Measurements from ENCODE around the gene CACNA1H. TPM values are rescaled to one million over a fixed set of nuclear protein-coding genes. Genes with fewer than 3 reads are reported as not detected.
"Not testable (repeated sequence)": the region's sequence is repeated elsewhere in the genome, so short reads cannot be mapped to it uniquely, and the experiment has no call there.

The CACNA1H gene
- total and polyA plus RNA-seq, 2 donors: 0.61 to 2.6 TPM

- H3K36me3 ChIP-seq (ENCODE audit: control insufficient read depth in 2 of 2, insufficient read depth in 2 of 2, low read length in 1 of 2); DNase-seq (ENCODE audit: low read depth in 6 of 9, low spot score in 9 of 9); H3K4me1 ChIP-seq (ENCODE audit: control insufficient read depth in 2 of 2, insufficient read depth in 2 of 2, low read length in 2 of 2); H3K27ac ChIP-seq (ENCODE audit: low read depth in 1 of 2, low read length in 1 of 2); H3K9me3 ChIP-seq (ENCODE audit: control insufficient read depth in 2 of 2, insufficient read depth in 1 of 2, low read length in 1 of 2); H3K27me3 ChIP-seq (ENCODE audit: control insufficient read depth in 2 of 2, insufficient read depth in 1 of 2, low read length in 1 of 2); H3K4me3 ChIP-seq (ENCODE audit: low read length in 2 of 2): not testable (repeated sequence)
- no CpG with 5 or more reads among the region's 47 CpGs for WGBS
Observed at GRCh38 chr16:1253701-1254364, 100.9 kb downstream of the CACNA1H start.

GRCh38 chr16:1254821-1255220, 101.9 kb downstream of the CACNA1H start:
- H3K27me3 ChIP-seq (ENCODE audit: control insufficient read depth in 2 of 2, insufficient read depth in 1 of 2, low read length in 1 of 2): peaks cover 9 to 12% of the 10 kb centered on the region in 2 donors
- 93% methylated on average over 3 of the region's 3 CpGs for WGBS
- not testable (repeated sequence) for H3K4me1 ChIP-seq (ENCODE audit: control insufficient read depth in 2 of 2, insufficient read depth in 2 of 2, low read length in 2 of 2); H3K4me3 ChIP-seq (ENCODE audit: low read length in 2 of 2); H3K27ac ChIP-seq (ENCODE audit: low read depth in 1 of 2, low read length in 1 of 2); H3K9me3 ChIP-seq (ENCODE audit: control insufficient read depth in 2 of 2, insufficient read depth in 1 of 2, low read length in 1 of 2); H3K36me3 ChIP-seq (ENCODE audit: control insufficient read depth in 2 of 2, insufficient read depth in 2 of 2, low read length in 1 of 2); DNase-seq (ENCODE audit: low read depth in 6 of 9, low spot score in 9 of 9)

- not testable (repeated sequence) for H3K4me3 ChIP-seq (ENCODE audit: low read length in 2 of 2); H3K9me3 ChIP-seq (ENCODE audit: control insufficient read depth in 2 of 2, insufficient read depth in 1 of 2, low read length in 1 of 2); H3K27ac ChIP-seq (ENCODE audit: low read depth in 1 of 2, low read length in 1 of 2); DNase-seq (ENCODE audit: low read depth in 6 of 9, low spot score in 9 of 9); H3K4me1 ChIP-seq (ENCODE audit: control insufficient read depth in 2 of 2, insufficient read depth in 2 of 2, low read length in 2 of 2); H3K36me3 ChIP-seq (ENCODE audit: control insufficient read depth in 2 of 2, insufficient read depth in 2 of 2, low read length in 1 of 2)
- peaks cover 15 to 19% of the 10 kb centered on the region in 2 donors for H3K27me3 ChIP-seq (ENCODE audit: control insufficient read depth in 2 of 2, insufficient read depth in 1 of 2, low read length in 1 of 2)
- WGBS: 73% methylated on average over 24 of the region's 26 CpGs
Observed at GRCh38 chr16:1255276-1256122, 102.6 kb downstream of the CACNA1H start, which contains the start of gene TPSD1. Gene TPSD1 (plus strand): TSS chr16:1256069. CDS start chr16:1256281, 212 bp downstream.

GRCh38 chr16:1256296-1256873, 103.5 kb downstream of the CACNA1H start:
- H3K9me3 ChIP-seq (ENCODE audit: control insufficient read depth in 2 of 2, insufficient read depth in 1 of 2, low read length in 1 of 2); H3K27ac ChIP-seq (ENCODE audit: low read depth in 1 of 2, low read length in 1 of 2); H3K4me3 ChIP-seq (ENCODE audit: low read length in 2 of 2); DNase-seq (ENCODE audit: low read depth in 6 of 9, low spot score in 9 of 9); H3K4me1 ChIP-seq (ENCODE audit: control insufficient read depth in 2 of 2, insufficient read depth in 2 of 2, low read length in 2 of 2); H3K36me3 ChIP-seq (ENCODE audit: control insufficient read depth in 2 of 2, insufficient read depth in 2 of 2, low read length in 1 of 2): not testable (repeated sequence)
- WGBS: 87% methylated on average over 23 of the region's 23 CpGs
- H3K27me3 ChIP-seq (ENCODE audit: control insufficient read depth in 2 of 2, insufficient read depth in 1 of 2, low read length in 1 of 2): peaks cover 24 to 27% of the 10 kb centered on the region in 2 donors

- H3K27me3 ChIP-seq (ENCODE audit: control insufficient read depth in 2 of 2, insufficient read depth in 1 of 2, low read length in 1 of 2): peaks cover 29 to 33% of the 10 kb centered on the region in 2 donors
- no peak for DNase-seq (ENCODE audit: low read depth in 6 of 9, low spot score in 9 of 9)
- WGBS: 90% methylated on average over 22 of the region's 22 CpGs
- no peak overlapping the region for H3K4me3 ChIP-seq (ENCODE audit: low read length in 2 of 2)
- peaks cover 0 to 4% of the 10 kb centered on the region in 2 donors for H3K4me1 ChIP-seq (ENCODE audit: control insufficient read depth in 2 of 2, insufficient read depth in 2 of 2, low read length in 2 of 2)
- no peak overlapping the region for H3K27ac ChIP-seq (ENCODE audit: low read depth in 1 of 2, low read length in 1 of 2)
- no peaks in the 10 kb centered on the region for H3K9me3 ChIP-seq (ENCODE audit: control insufficient read depth in 2 of 2, insufficient read depth in 1 of 2, low read length in 1 of 2)
- H3K36me3 ChIP-seq (ENCODE audit: control insufficient read depth in 2 of 2, insufficient read depth in 2 of 2, low read length in 1 of 2): no peaks in the 10 kb centered on the region
Observed at GRCh38 chr16:1256874-1257322, 104.0 kb downstream of the CACNA1H start.

GRCh38 chr16:1257561-1258224, 104.8 kb downstream of the CACNA1H start:
- no peak for DNase-seq (ENCODE audit: low read depth in 6 of 9, low spot score in 9 of 9)
- WGBS: 85% methylated on average over 34 of the region's 34 CpGs
- H3K27me3 ChIP-seq (ENCODE audit: control insufficient read depth in 2 of 2, insufficient read depth in 1 of 2, low read length in 1 of 2): peaks cover 37 to 41% of the 10 kb centered on the region in 2 donors

GRCh38 chr16:1258225-1258600, 105.3 kb downstream of the CACNA1H start:
- 78% methylated on average over 12 of the region's 12 CpGs for WGBS
- no peak for DNase-seq (ENCODE audit: low read depth in 6 of 9, low spot score in 9 of 9)
- H3K27me3 ChIP-seq (ENCODE audit: control insufficient read depth in 2 of 2, insufficient read depth in 1 of 2, low read length in 1 of 2): peaks cover 37 to 45% of the 10 kb centered on the region in 2 donors

More at GRCh38 chr16:1257561-1258224, 104.8 kb downstream of the CACNA1H start:
- Histone ChIP-seq H3K4me3 (ENCODE audit: low read length in 2 of 2) (no peak overlapping the region), H3K9me3 (ENCODE audit: control insufficient read depth in 2 of 2, insufficient read depth in 1 of 2, low read length in 1 of 2) (no peaks in the 10 kb centered on the region), H3K27ac (ENCODE audit: low read depth in 1 of 2, low read length in 1 of 2) (no peak overlapping the region), H3K36me3 (ENCODE audit: control insufficient read depth in 2 of 2, insufficient read depth in 2 of 2, low read length in 1 of 2) (no peaks in the 10 kb centered on the region), H3K4me1 (ENCODE audit: control insufficient read depth in 2 of 2, insufficient read depth in 2 of 2, low read length in 2 of 2) (peaks cover 0 to 4% of the 10 kb centered on the region in 2 donors)

GRCh38 chr16:1258906-1259759, 106.2 kb downstream of the CACNA1H start:
- no peaks in the 10 kb centered on the region for H3K36me3 ChIP-seq (ENCODE audit: control insufficient read depth in 2 of 2, insufficient read depth in 2 of 2, low read length in 1 of 2)
- no peak for DNase-seq (ENCODE audit: low read depth in 6 of 9, low spot score in 9 of 9)
- H3K27me3 ChIP-seq (ENCODE audit: control insufficient read depth in 2 of 2, insufficient read depth in 1 of 2, low read length in 1 of 2): peaks cover 37 to 50% of the 10 kb centered on the region in 2 donors
- no peak overlapping the region for H3K4me3 ChIP-seq (ENCODE audit: low read length in 2 of 2)
- peaks cover 0 to 3% of the 10 kb centered on the region in 2 donors for H3K9me3 ChIP-seq (ENCODE audit: control insufficient read depth in 2 of 2, insufficient read depth in 1 of 2, low read length in 1 of 2)
- peaks cover 0 to 4% of the 10 kb centered on the region in 2 donors for H3K4me1 ChIP-seq (ENCODE audit: control insufficient read depth in 2 of 2, insufficient read depth in 2 of 2, low read length in 2 of 2)
- H3K27ac ChIP-seq (ENCODE audit: low read depth in 1 of 2, low read length in 1 of 2): no peak overlapping the region
- WGBS: 24% methylated on average over 42 of the region's 42 CpGs

More at GRCh38 chr16:1258225-1258600, 105.3 kb downstream of the CACNA1H start:
- Histone ChIP-seq H3K27ac (ENCODE audit: low read depth in 1 of 2, low read length in 1 of 2) (no peak overlapping the region), H3K36me3 (ENCODE audit: control insufficient read depth in 2 of 2, insufficient read depth in 2 of 2, low read length in 1 of 2) (no peaks in the 10 kb centered on the region), H3K4me3 (ENCODE audit: low read length in 2 of 2) (no peak overlapping the region), H3K4me1 (ENCODE audit: control insufficient read depth in 2 of 2, insufficient read depth in 2 of 2, low read length in 2 of 2) (peaks cover 0 to 4% of the 10 kb centered on the region in 2 donors), H3K9me3 (ENCODE audit: control insufficient read depth in 2 of 2, insufficient read depth in 1 of 2, low read length in 1 of 2) (no peaks in the 10 kb centered on the region)

Data from thymus (tissue), 11 donors.